K562 (cell line): ENCODE data around the gene MYO1A. TPM values are rescaled to one million over a fixed set of nuclear protein-coding genes. Genes with fewer than 3 reads are reported as not detected.

Experiments used
- ARID1B ChIP-seq: fragments of 450-650 bp; IDR thresholded peaks from 2 replicates; pipeline ENCODE4 v1.6.1; 2016; ENCODE audit warnings: antibody characterized with exemption, mild to moderate bottlenecking, inconsistent platforms
- CAMTA2 ChIP-seq: fragments of 250-450 bp; sonication (Bioruptor Pico); conservative IDR thresholded peaks from 2 replicates; pipeline ENCODE4 v1.5.1; 2022
- CEBPB ChIP-seq: fragments of 450-650 bp; IDR thresholded peaks from 2 replicates; pipeline ENCODE4 v1.6.1; 2016; ENCODE audit warnings: missing genetic modification characterization, missing compliant biosample characterization
- CGGBP1 ChIP-seq: fragments of 250-450 bp; sonication (Bioruptor Pico); IDR thresholded peaks from 2 replicates; pipeline ENCODE4 v1.9.0; 2021; ENCODE audit warnings: mild to moderate bottlenecking
- CHD2 ChIP-seq: IDR thresholded peaks from 2 replicates; pipeline ENCODE4 v1.6.1; 2011; ENCODE audit warnings: low read depth, low read length
- CREBBP ChIP-seq: IDR thresholded peaks from one replicate; pipeline ENCODE4 v1.6.1; 2012; ENCODE audit warnings: low read depth, mild to moderate bottlenecking, control low read depth, inconsistent platforms, low read length
- DMBX1 ChIP-seq: fragments of 250-450 bp; sonication (Bioruptor Pico); IDR thresholded peaks from 2 replicates; pipeline ENCODE4 v1.8.0; 2022; ENCODE audit warnings: inconsistent platforms, mild to moderate bottlenecking, moderate library complexity, borderline replicate concordance
- ESRRA ChIP-seq: fragments of 450-650 bp; IDR thresholded peaks from 2 replicates; pipeline ENCODE4 v1.6.1; 2014; ENCODE audit warnings: low read depth, mild to moderate bottlenecking, moderate library complexity, borderline replicate concordance
- FOSL1 ChIP-seq: fragments of 200-800 bp; sonication (Bioruptor generic); conservative IDR thresholded peaks from 2 replicates; pipeline ENCODE4 v1.6.1; 2016; ENCODE audit warnings: missing genetic modification characterization, missing compliant biosample characterization
- HDAC1 ChIP-seq, 2 experiments: fragments of 450-650 bp; IDR thresholded peaks; 2 replicates each; pipeline ENCODE4 v1.6.1; 2016 to 2017; ENCODE audit warnings: inconsistent platforms in 1 of 2, mild to moderate bottlenecking in 1 of 2, moderate library complexity in 1 of 2
- HDAC3 ChIP-seq: fragments of 450-650 bp; IDR thresholded peaks from 2 replicates; pipeline ENCODE4 v1.6.1; 2018; ENCODE audit warnings: borderline replicate concordance, mild to moderate bottlenecking, moderate library complexity; ENCODE audit not compliant: partially characterized antibody
- HMG20B ChIP-seq: fragments of 250-450 bp; sonication (Bioruptor Pico); IDR thresholded peaks from 2 replicates; pipeline ENCODE4 v1.5.0; 2021; ENCODE audit warnings: mild to moderate bottlenecking
- HSF4 ChIP-seq: fragments of 250-450 bp; sonication (Bioruptor Pico); IDR thresholded peaks from 2 replicates; pipeline ENCODE4 v2.1.2; 2022; ENCODE audit warnings: mild to moderate bottlenecking, moderate library complexity, borderline replicate concordance
- JUN ChIP-seq, 2 experiments: sonication (generic) in 1 of 2; formaldehyde crosslinking in 1 of 2; IDR thresholded peaks; 2 replicates each; pipeline versions ENCODE4 v1.6.1 to v1.8.0; 2012 to 2022; ENCODE audit warnings: borderline replicate concordance in 2 of 2, mild to moderate bottlenecking in 2 of 2, improper control_type of control experiment in 1 of 2, low read depth in 1 of 2, low read length in 1 of 2, missing genetic modification reagents in 1 of 2
- KAT8 ChIP-seq: fragments of 450-650 bp; IDR thresholded peaks from 2 replicates; pipeline ENCODE4 v1.6.1; 2016; ENCODE audit warnings: low read depth, mild to moderate bottlenecking
- KDM5B ChIP-seq: fragments of 200-600 bp; sonication (generic); IDR thresholded peaks from 2 replicates; pipeline ENCODE4 v1.6.1; 2012; ENCODE audit warnings: low read depth, mild to moderate bottlenecking, moderate library complexity, low read length, control low read depth, inconsistent platforms; ENCODE audit not compliant: insufficient replicate concordance
- KLF16 ChIP-seq: IDR thresholded peaks from 2 replicates; pipeline ENCODE4 v1.6.1; 2016; ENCODE audit warnings: antibody characterized with exemption
- MTF1 ChIP-seq: fragments of 250-450 bp; sonication (Bioruptor Pico); IDR thresholded peaks from 2 replicates; pipeline ENCODE4 v1.9.0; 2021; ENCODE audit warnings: moderate library complexity, mild to moderate bottlenecking, inconsistent platforms, borderline replicate concordance
- POLR2AphosphoS5 ChIP-seq: IDR thresholded peaks from 2 replicates; pipeline ENCODE4 v1.6.1; 2011; ENCODE audit warnings: mild to moderate bottlenecking, low read depth, low read length, moderate library complexity; ENCODE audit not compliant: control insufficient read depth, insufficient read depth
- POLR3G ChIP-seq: IDR thresholded peaks from 2 replicates; pipeline ENCODE4 v1.6.1; 2011; ENCODE audit not compliant: insufficient read length, insufficient replicate concordance; ENCODE audit errors: extremely low read depth
- RBM25 ChIP-seq: fragments of 200-400 bp; formaldehyde crosslinking; IDR thresholded peaks from 2 replicates; pipeline ENCODE4 v1.6.1; 2018; ENCODE audit warnings: low read length, low read depth, moderate library complexity; ENCODE audit not compliant: severe bottlenecking
- RBM34 ChIP-seq: fragments of 200-400 bp; formaldehyde crosslinking; IDR thresholded peaks from 2 replicates; pipeline ENCODE4 v1.6.1; 2018; ENCODE audit warnings: low read length, borderline replicate concordance; ENCODE audit not compliant: insufficient read depth
- RFX7 ChIP-seq: fragments of 250-450 bp; sonication (Bioruptor Pico); IDR thresholded peaks from 2 replicates; pipeline ENCODE4 v1.5.1; 2021; ENCODE audit warnings: mild to moderate bottlenecking
- SRSF1 ChIP-seq: fragments of 200-400 bp; formaldehyde crosslinking; IDR thresholded peaks from 2 replicates; pipeline ENCODE4 v1.6.1; 2017; ENCODE audit warnings: mild to moderate bottlenecking, low read depth, low read length, moderate library complexity
- TRIM24 ChIP-seq, 2 experiments: fragments of 450-650 bp; IDR thresholded peaks; 2 replicates each; pipeline ENCODE4 v1.6.1; 2016
- USF1 ChIP-seq: sonication (generic); formaldehyde crosslinking; IDR thresholded peaks from 2 replicates; pipeline ENCODE4 v1.9.0; 2022; ENCODE audit warnings: mild to moderate bottlenecking, missing genetic modification reagents
- ZBED1 ChIP-seq: IDR thresholded peaks from 2 replicates; pipeline ENCODE4 v1.6.1; 2014
- ZBTB17 ChIP-seq: fragments of 450-650 bp; formaldehyde crosslinking; IDR thresholded peaks from 2 replicates; pipeline ENCODE4 v1.4.0; 2020; ENCODE audit warnings: mild to moderate bottlenecking
- ZFP30 ChIP-seq: fragments of 250-450 bp; sonication (Bioruptor Pico); IDR thresholded peaks from 2 replicates; pipeline ENCODE4 v1.8.0; 2022; ENCODE audit warnings: moderate library complexity, mild to moderate bottlenecking, inconsistent platforms, borderline replicate concordance
- ZNF174 ChIP-seq: fragments of 250-450 bp; sonication (Bioruptor Pico); IDR thresholded peaks from 2 replicates; pipeline ENCODE4 v1.4.0; 2020; ENCODE audit warnings: mild to moderate bottlenecking
- ZNF347 ChIP-seq: fragments of 450-650 bp; formaldehyde crosslinking; IDR thresholded peaks from 2 replicates; pipeline ENCODE4 v1.4.0; 2020; ENCODE audit warnings: low read depth, mild to moderate bottlenecking, moderate library complexity
- ZNF644 ChIP-seq: fragments of 200-800 bp; sonication (Bioruptor generic); IDR thresholded peaks from 2 replicates; pipeline ENCODE4 v1.6.1; 2016; ENCODE audit warnings: low read depth, missing genetic modification characterization, missing compliant biosample characterization
- polyA plus RNA-seq, 8 experiments: library from polyadenylated mRNA; depleted of rRNA in 4 of 8; stranded (reverse) in 5 of 8; unstranded in 3 of 8; fragments of >200 nt; fragmentation: Nextera tagmentation in 2 of 8; fragmentation: Illumina TruSeq in 1 of 8; extraction: Ambion mirVana in 2 of 8; extraction: Trizol in 1 of 8; gene quantifications; 2 replicates each; pipeline versions ENCODE4 v1.2.1 to v1.2.3, GENCODE V29; 2011 to 2014; ENCODE audit warnings: inconsistent platforms in 1 of 8, missing spikeins in 1 of 8
- total RNA-seq, 7 experiments: library from RNA; depleted of rRNA in 6 of 7; stranded (reverse); fragments of >200 nt in 6 of 7; fragmentation: Illumina TruSeq in 2 of 7; extraction: Trizol in 2 of 7; gene quantifications; 2 replicates each; pipeline versions ENCODE4 v1.2.1 to v1.2.3, GENCODE V29; 2011 to 2021; ENCODE audit warnings: low replicate concordance in 1 of 7

MYO1A gene
- total and polyA plus RNA-seq, 9 of the 15 experiments (the other 6 are each of a cell fraction or from before 2014, with no cell fraction given) = 0.03 to 0.29 (median 0.14) TPM; not detected in 2

GRCh38 chr12:56988207-56988739, 61.7 kb downstream of the MYO1A start (continued):
- TF ChIP-seq HDAC1 (IDR thresholded peaks at IDR 0.05) = peak; percentile 95 to 99
- no peak for TF ChIP-seq CREBBP
- peak; percentile 79 for TF ChIP-seq ESRRA
- TF ChIP-seq KLF16 = peak; percentile 98
- peak; percentile 85 for TF ChIP-seq JUN (IDR thresholded peaks at IDR 0.05; ENCODE audit: borderline replicate concordance, low read depth, low read length)
- no peak for TF ChIP-seq JUN (CRISPR knock-in tag; IDR thresholded peaks at IDR 0.05; ENCODE audit: borderline replicate concordance)
- TF ChIP-seq ARID1B = peak; percentile 99
- TF ChIP-seq CAMTA2 (CRISPR knock-in tag) = no peak
- TF ChIP-seq MTF1 (CRISPR knock-in tag) = no peak
- TF ChIP-seq POLR3G = no peak
- no peak for TF ChIP-seq SRSF1
- TF ChIP-seq HDAC3 = peak; percentile 100
- no peak; the same call in 1 of the 2 replicates for TF ChIP-seq ZNF644 (tag)
- TF ChIP-seq RBM25 = peak; percentile 49
- TF ChIP-seq KAT8 = no peak
- TF ChIP-seq ZNF347 (CRISPR knock-in tag) = no peak
- peak; percentile 78 for TF ChIP-seq FOSL1 (tag)
- no peak for TF ChIP-seq KDM5B
- no peak for TF ChIP-seq HSF4
- TF ChIP-seq ZFP30 (CRISPR knock-in tag) = no peak
- TF ChIP-seq USF1 (CRISPR knock-in tag) = no peak
- peak; percentile 97 for TF ChIP-seq POLR2AphosphoS5
- peak; percentile 87 for TF ChIP-seq CEBPB
- TF ChIP-seq RFX7 (CRISPR knock-in tag) = no peak
- no peak for TF ChIP-seq ZNF174 (CRISPR knock-in tag)
- peak; percentile 88 for TF ChIP-seq DMBX1
- TF ChIP-seq TRIM24 (IDR thresholded peaks at IDR 0.05) = peak; percentile 98 to 99
- no peak for TF ChIP-seq HMG20B (CRISPR knock-in tag)
- 0 out of 2 replicates have a peak, but pooled peaks have one; percentile 47 for TF ChIP-seq ZBED1
- TF ChIP-seq RBM34 = no peak
- TF ChIP-seq ZBTB17 (CRISPR knock-in tag) = no peak
- TF ChIP-seq CGGBP1 (CRISPR knock-in tag) = 0 out of 2 replicates have a peak, but pooled peaks have one; percentile 44
- peak; percentile 69 for TF ChIP-seq CHD2
